Measurements from ENCODE around the gene MINDY4. TPM values are rescaled to one million over a fixed set of nuclear protein-coding genes. Genes with fewer than 3 reads are reported as not detected.

The MINDY4 gene
- total RNA-seq, 1 donor from 2014 or later: 4.1 TPM

DNA sequence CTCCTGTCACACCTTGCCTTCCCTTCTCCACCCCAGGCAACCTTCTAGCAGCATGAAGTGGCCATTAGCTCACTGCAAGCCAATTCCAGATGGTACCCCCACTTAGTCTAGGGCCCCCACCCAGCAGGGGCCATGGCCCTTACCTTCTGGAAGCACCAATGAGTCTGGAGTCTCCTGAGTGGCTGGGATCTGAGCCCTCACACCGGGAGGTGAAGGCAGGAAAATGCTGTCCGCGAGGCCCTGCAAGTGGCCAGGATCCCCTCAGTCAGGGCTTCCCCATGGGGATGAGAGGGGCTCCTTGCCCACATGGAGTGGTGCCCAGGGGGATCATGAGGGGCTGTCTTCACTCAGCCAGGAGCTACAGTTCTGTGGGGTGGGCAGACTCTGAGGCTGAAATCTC, 145.0 kb downstream of the MINDY4 start:
- H3K27ac ChIP-seq (ENCODE audit: low read depth, low read length): no peak overlapping the region
- H3K36me3 ChIP-seq (ENCODE audit: insufficient read depth, low read length): no peaks in the 10 kb centered on the region
- H3K79me2 ChIP-seq (ENCODE audit: insufficient read depth, low read length): no peaks in the 10 kb centered on the region
- no peaks in the 10 kb centered on the region for H4K20me1 ChIP-seq (ENCODE audit: insufficient read depth, low read length)
- FAIRE-seq (no peak), DNase-seq (ENCODE audit: low read depth) (no peak)
- Mint-ChIP-seq H3K4me3 (ENCODE audit: unreplicated experiment) (no peak overlapping the region), H3K9me3 (ENCODE audit: unreplicated experiment) (peaks cover 2% of the 10 kb centered on the region), H3K27me3 (ENCODE audit: low read depth, unreplicated experiment) (peaks cover 23% of the 10 kb centered on the region), H3K4me1 (ENCODE audit: low read depth, unreplicated experiment) (peaks cover 25% of the 10 kb centered on the region), H3K36me3 (ENCODE audit: low read depth, unreplicated experiment) (no peaks in the 10 kb centered on the region), H3K27ac (ENCODE audit: unreplicated experiment) (no peak overlapping the region)
- H3K27me3 ChIP-seq (ENCODE audit: insufficient read depth, low read length): no peaks in the 10 kb centered on the region
- H3K4me1 ChIP-seq (ENCODE audit: insufficient read depth, low read length): peaks cover 25% of the 10 kb centered on the region
- H3K4me2 ChIP-seq (ENCODE audit: low read length): no peak overlapping the region
- no peak overlapping the region for H3K9ac ChIP-seq (ENCODE audit: low read length)
- no peak overlapping the region for H3K4me3 ChIP-seq (ENCODE audit: insufficient read depth, low read depth, low read length)
- H3K9me3 ChIP-seq (ENCODE audit: insufficient read depth, low read depth, low read length): no peaks in the 10 kb centered on the region
- TF ChIP-seq CTCF (IDR thresholded peaks at IDR 0.05; ENCODE audit: insufficient read depth, low read depth, low read length) (no peak), EZH2 (IDR thresholded peaks at IDR 0.05; ENCODE audit: insufficient read depth, low read length) (no peak)
- no peak overlapping the region for H2AFZ ChIP-seq (ENCODE audit: low read depth, low read length)

DNA sequence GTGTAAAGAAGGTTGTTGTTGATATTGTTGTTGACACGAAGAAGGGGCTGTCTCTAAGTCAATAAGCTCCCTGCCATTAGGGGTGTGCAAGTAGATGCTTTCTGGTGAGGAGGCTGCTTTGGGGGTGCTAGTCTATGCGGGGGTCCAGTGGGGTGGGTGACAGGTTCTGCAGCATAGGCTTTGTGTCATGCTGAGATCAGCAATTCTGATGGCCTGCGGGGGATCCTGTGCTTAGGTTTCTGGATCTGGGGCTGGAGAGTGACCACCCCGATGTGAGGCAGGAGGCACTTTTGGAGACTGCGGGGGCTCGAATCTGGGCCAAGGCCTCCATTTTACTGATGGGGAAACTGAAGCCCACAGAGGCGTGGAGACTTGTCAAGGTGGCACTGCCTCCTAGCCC, 145.6 kb downstream of the MINDY4 start:
- Mint-ChIP-seq H3K27ac (ENCODE audit: unreplicated experiment) (no peak overlapping the region), H3K27me3 (ENCODE audit: low read depth, unreplicated experiment) (peaks cover 23% of the 10 kb centered on the region), H3K36me3 (ENCODE audit: low read depth, unreplicated experiment) (no peaks in the 10 kb centered on the region), H3K4me1 (ENCODE audit: low read depth, unreplicated experiment) (peaks cover 28% of the 10 kb centered on the region), H3K9me3 (ENCODE audit: unreplicated experiment) (peaks cover 2% of the 10 kb centered on the region), H3K4me3 (ENCODE audit: unreplicated experiment) (no peak overlapping the region)
- Histone ChIP-seq H4K20me1 (ENCODE audit: insufficient read depth, low read length) (no peaks in the 10 kb centered on the region), H3K4me2 (ENCODE audit: low read length) (no peak overlapping the region), H2AFZ (ENCODE audit: low read depth, low read length) (no peak overlapping the region), H3K27me3 (ENCODE audit: insufficient read depth, low read length) (no peaks in the 10 kb centered on the region), H3K36me3 (ENCODE audit: insufficient read depth, low read length) (no peaks in the 10 kb centered on the region), H3K9ac (ENCODE audit: low read length) (no peak overlapping the region), H3K4me1 (ENCODE audit: insufficient read depth, low read length) (peaks cover 30% of the 10 kb centered on the region), H3K9me3 (ENCODE audit: insufficient read depth, low read depth, low read length) (no peaks in the 10 kb centered on the region), H3K79me2 (ENCODE audit: insufficient read depth, low read length) (no peaks in the 10 kb centered on the region), H3K27ac (ENCODE audit: low read depth, low read length) (no peak overlapping the region), H3K4me3 (ENCODE audit: insufficient read depth, low read depth, low read length) (no peak overlapping the region)
- FAIRE-seq (no peak), DNase-seq (ENCODE audit: low read depth) (no peak)
- no peak for TF ChIP-seq EZH2 (IDR thresholded peaks at IDR 0.05; ENCODE audit: insufficient read depth, low read length)
- no peak for TF ChIP-seq CTCF (IDR thresholded peaks at IDR 0.05; ENCODE audit: insufficient read depth, low read depth, low read length)

- Histone ChIP-seq H3K27me3 (ENCODE audit: insufficient read depth, low read length) (no peaks in the 10 kb centered on the region), H4K20me1 (ENCODE audit: insufficient read depth, low read length) (no peaks in the 10 kb centered on the region), H3K9ac (ENCODE audit: low read length) (no peak overlapping the region), H3K4me2 (ENCODE audit: low read length) (no peak overlapping the region), H3K4me3 (ENCODE audit: insufficient read depth, low read depth, low read length) (no peak overlapping the region), H3K9me3 (ENCODE audit: insufficient read depth, low read depth, low read length) (no peaks in the 10 kb centered on the region), H3K27ac (ENCODE audit: low read depth, low read length) (no peak overlapping the region), H2AFZ (ENCODE audit: low read depth, low read length) (no peak overlapping the region), H3K36me3 (ENCODE audit: insufficient read depth, low read length) (no peaks in the 10 kb centered on the region), H3K79me2 (ENCODE audit: insufficient read depth, low read length) (no peaks in the 10 kb centered on the region), H3K4me1 (ENCODE audit: insufficient read depth, low read length) (peaks cover 32% of the 10 kb centered on the region)
- Mint-ChIP-seq H3K9me3 (ENCODE audit: unreplicated experiment) (peaks cover 2% of the 10 kb centered on the region), H3K27me3 (ENCODE audit: low read depth, unreplicated experiment) (peaks cover 20% of the 10 kb centered on the region), H3K4me1 (ENCODE audit: low read depth, unreplicated experiment) (peaks cover 32% of the 10 kb centered on the region), H3K27ac (ENCODE audit: unreplicated experiment) (no peak overlapping the region), H3K36me3 (ENCODE audit: low read depth, unreplicated experiment) (no peaks in the 10 kb centered on the region), H3K4me3 (ENCODE audit: unreplicated experiment) (no peak overlapping the region)
- DNase-seq (ENCODE audit: low read depth): no peak
- FAIRE-seq: no peak
- TF ChIP-seq CTCF (IDR thresholded peaks at IDR 0.05; ENCODE audit: insufficient read depth, low read depth, low read length): no peak
- no peak for TF ChIP-seq EZH2 (IDR thresholded peaks at IDR 0.05; ENCODE audit: insufficient read depth, low read length)
Measured at GRCh38 chr7:30917216-30917893, 146.1 kb downstream of the MINDY4 start.
